T-helper 9 cell (primary cell): ENCODE measurements around the gene TET3.

Source experiments
- DNase-seq: peaks from one replicate; pipeline ENCODE4 v3.0.0-alpha.2; 2020

Gene TET3

GRCh38 chr2:74007121-74007520 is 22.4 kb downstream of the TET3 start:
- no peak for DNase-seq

- no peak for DNase-seq
Observed at GRCh38 chr2:74007711-74008110, 23.0 kb downstream of the TET3 start.

- DNase-seq, result no peak
Observed at GRCh38 chr2:74008761-74009395, 24.2 kb downstream of the TET3 start.

DNA sequence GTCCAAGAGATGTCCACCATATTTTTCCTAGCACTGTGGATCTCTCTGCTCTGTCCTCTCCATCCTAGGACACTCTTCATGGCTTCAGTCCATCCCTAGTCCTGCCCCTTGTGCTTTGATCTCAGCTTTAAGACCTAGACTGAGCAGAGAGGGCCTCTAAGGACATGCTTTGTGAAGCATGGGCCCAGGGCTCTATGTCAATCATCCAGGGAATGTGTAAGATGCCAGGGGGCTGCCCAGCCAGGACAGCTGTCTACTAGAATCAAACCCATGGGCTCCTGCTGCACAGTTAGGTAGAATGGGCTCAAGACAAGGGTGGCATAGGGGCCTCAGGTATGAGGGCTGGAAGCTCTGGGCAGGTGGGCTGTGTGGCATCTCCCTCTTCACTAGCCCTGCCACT is 24.9 kb downstream of the TET3 start:
- no peak for DNase-seq

- no peak for DNase-seq
Observed at GRCh38 chr2:74010087-74010541, 25.4 kb downstream of the TET3 start.

- no peak for DNase-seq
Observed at GRCh38 chr2:74011246-74011645, 26.5 kb downstream of the TET3 start.

- no peak for DNase-seq
Observed at GRCh38 chr2:74014813-74015212, 30.1 kb downstream of the TET3 start.

DNA sequence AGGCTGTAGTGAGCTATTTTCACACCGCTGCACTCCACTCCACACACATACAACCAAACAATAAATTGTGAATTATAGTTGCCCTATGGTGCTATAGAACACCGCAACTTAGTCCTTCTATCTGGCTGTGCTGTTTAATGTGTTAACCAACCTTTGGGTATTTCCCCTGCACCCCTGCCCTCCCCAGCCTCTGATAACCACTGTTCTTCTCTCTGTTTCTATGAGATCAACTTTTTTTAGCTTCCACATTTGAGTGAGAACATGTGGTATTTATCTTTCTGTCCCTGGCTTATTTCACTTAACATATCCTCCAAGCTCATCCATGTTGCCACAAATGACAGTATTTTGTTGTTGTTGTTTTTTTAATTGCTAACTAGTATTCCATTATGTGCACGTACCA is 32.5 kb downstream of the TET3 start:
- DNase-seq, result no peak

DNA sequence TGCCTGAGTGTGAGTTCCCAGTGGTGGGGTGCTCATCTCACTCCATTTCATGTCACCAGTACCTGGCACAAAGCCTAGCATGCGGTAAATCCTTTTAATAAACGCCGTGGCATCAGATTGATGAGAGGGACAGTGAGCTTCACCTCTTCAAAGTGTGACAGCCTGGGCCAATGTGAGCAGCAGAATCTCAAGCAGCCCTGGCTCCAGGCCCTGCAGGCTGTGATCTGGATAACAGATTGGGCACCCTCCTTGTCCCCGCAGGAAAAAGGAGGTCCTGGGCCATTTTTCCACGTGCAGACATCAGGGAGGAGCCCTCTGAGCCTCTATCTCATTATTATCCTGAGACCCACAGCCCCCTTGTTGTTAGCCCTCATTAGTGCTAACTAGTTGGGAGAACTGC is 34.8 kb downstream of the TET3 start:
- DNase-seq, result no peak

DNA sequence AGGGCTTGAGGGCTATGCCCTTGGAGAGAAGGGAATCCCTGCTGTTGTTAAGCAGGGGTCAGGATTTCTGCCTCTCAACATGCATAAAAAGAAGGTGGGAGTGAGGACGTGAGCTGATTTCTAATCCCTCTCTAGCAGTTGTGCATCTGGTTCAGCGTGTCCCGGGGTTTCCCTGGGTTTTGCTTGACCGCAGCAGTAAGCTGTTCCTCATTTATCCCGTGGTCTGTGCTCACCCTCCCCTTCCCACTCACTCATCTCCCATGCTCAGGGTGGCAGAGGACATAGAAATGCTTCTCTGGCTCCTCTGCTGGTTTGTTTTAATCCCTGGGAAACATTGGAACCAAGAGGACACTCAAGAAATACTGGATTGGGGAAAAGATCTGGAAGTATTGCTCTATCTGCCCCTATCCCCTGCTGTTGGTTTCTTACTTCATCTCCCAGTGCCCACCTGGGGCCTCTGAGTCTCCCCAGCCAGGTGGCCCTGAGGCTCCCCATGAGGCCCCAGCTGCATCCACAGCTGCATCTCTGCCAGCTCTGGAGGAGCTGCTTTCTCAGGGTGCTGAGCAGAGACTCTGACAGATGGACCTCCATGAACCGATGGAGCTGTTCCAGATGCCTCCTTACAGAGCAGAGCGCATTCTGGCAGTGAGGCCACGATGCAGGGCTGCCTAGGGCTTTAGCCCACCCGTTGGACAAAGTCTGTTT is 36.1 kb downstream of the TET3 start:
- no peak for DNase-seq

DNA sequence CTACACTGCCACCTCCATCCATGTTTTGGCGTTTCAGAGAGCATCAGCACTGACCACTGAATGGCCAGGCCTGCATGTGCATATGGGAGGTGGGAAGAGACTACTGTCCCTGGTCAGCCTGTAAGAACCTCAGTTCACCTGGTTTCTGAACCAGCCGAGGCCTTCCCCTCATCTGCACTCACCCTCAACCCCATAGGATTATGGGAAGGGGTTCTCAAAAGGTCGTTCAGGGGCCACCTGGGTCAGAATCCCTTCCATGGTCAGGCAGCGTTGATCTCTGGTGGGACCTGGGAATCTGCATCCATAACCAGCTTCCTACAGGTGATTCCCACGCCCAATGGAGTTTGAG is 36.7 kb downstream of the TET3 start:
- DNase-seq, result no peak

GRCh38 chr2:74024216-74024615 is 39.5 kb downstream of the TET3 start:
- no peak for DNase-seq

GRCh38 chr2:74025971-74026612 is 41.4 kb downstream of the TET3 start:
- no peak for DNase-seq

- no peak for DNase-seq
Observed at GRCh38 chr2:74026687-74027241, 42.1 kb downstream of the TET3 start.

- no peak for DNase-seq
Observed at GRCh38 chr2:74027496-74027895, 42.8 kb downstream of the TET3 start.

GRCh38 chr2:74028290-74028689 is 43.6 kb downstream of the TET3 start:
- no peak for DNase-seq

GRCh38 chr2:74028741-74029140 is 44.0 kb downstream of the TET3 start:
- no peak for DNase-seq

- DNase-seq, result no peak
Observed at GRCh38 chr2:74029714-74030397, 45.1 kb downstream of the TET3 start.

- no peak for DNase-seq
Observed at GRCh38 chr2:74031221-74031620, 46.5 kb downstream of the TET3 start.

DNA sequence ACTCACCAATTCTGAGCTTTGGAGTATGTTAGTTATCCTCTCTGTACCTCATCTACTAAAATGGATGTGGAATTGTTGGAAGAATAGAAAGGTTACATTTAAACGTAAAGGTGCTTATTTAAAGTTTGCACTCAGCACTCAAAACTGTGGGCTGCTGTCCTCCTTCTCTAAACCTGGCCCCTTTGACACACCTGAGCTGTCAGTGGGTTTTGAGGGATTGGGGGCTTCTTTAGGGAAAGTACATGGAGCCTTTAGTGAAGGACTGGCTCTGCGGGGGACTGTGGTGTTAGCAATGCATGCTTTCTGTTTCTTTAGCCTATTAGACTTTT is 47.2 kb downstream of the TET3 start:
- DNase-seq, result no peak

DNA sequence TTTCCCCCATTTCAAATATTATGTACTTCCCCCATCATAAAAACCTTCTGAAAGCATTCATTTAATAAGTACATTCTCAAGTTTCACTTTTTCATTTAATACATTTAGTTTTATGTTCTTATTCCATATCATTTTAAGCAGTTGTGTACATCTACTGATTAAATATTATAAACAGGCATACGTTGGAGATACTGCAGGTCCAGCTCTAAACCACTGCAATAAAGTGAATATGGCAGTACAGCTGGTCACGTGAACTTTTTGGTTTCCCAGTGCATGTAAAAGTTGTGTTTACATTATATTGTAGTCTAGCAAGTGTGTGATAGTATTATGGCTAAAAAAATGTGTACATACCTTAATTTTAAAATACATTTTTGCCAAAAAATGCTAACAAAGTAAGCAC is 48.7 kb downstream of the TET3 start:
- DNase-seq, result no peak
